Glomerular endothelial cell (primary cell): Measurements from ENCODE around the gene HSF5. TPM values are rescaled to one million over a fixed set of nuclear protein-coding genes. Genes with fewer than 3 reads are reported as not detected.
"Not testable (repeated sequence)": the region's sequence is repeated elsewhere in the genome, so short reads cannot be mapped to it uniquely, and the experiment has no call there.

Experiments
- DNase-seq: peaks from one replicate; pipeline ENCODE4 v3.0.0-alpha.2; 2011; ENCODE audit warnings: low read depth, low spot score; ENCODE audit errors: extremely low read depth
- total RNA-seq: library from RNA; depleted of rRNA; stranded (reverse); fragments of >200 nt; gene quantifications from 2 replicates; pipeline ENCODE4 v1.2.3, GENCODE V29; 2015

Gene HSF5
- total RNA-seq, 1 donor from 2014 or later, result not detected

- no peak for DNase-seq
Measured at GRCh38 chr17:58484600-58484999, 3.6 kb downstream of the HSF5 start.

- DNase-seq, result not testable (repeated sequence)
Measured at GRCh38 chr17:58481798-58482197, 6.4 kb downstream of the HSF5 start.

- DNase-seq, result no peak
Measured at GRCh38 chr17:58480090-58480489, 8.1 kb downstream of the HSF5 start.

- no peak for DNase-seq
Measured at GRCh38 chr17:58476812-58477211, 11.4 kb downstream of the HSF5 start.

- DNase-seq, result no peak
Measured at GRCh38 chr17:58475985-58476384, 12.2 kb downstream of the HSF5 start.

- DNase-seq, result no peak
Measured at GRCh38 chr17:58470356-58470755, 17.9 kb downstream of the HSF5 start.

GRCh38 chr17:58468944-58469343, 19.3 kb downstream of the HSF5 start:
- DNase-seq, result no peak

- no peak for DNase-seq
Measured at GRCh38 chr17:58455491-58455890, 32.7 kb downstream of the HSF5 start.

GRCh38 chr17:58452738-58453137, 35.5 kb downstream of the HSF5 start:
- no peak for DNase-seq

GRCh38 chr17:58447039-58447975, 40.9 kb downstream of the HSF5 start:
- DNase-seq, result peak; percentile 60

GRCh38 chr17:58446086-58446485, 42.1 kb downstream of the HSF5 start:
- DNase-seq, result no peak

- no peak for DNase-seq
Measured at GRCh38 chr17:58436805-58437239, 51.4 kb downstream of the HSF5 start.

GRCh38 chr17:58436245-58436644, 52.0 kb downstream of the HSF5 start:
- DNase-seq, result no peak

- no peak for DNase-seq
Measured at GRCh38 chr17:58432806-58433573, 55.2 kb downstream of the HSF5 start.

- DNase-seq, result no peak
Measured at GRCh38 chr17:58427807-58428206, 60.4 kb downstream of the HSF5 start.

- no peak for DNase-seq
Measured at GRCh38 chr17:58421711-58422110, 66.5 kb downstream of the HSF5 start.

GRCh38 chr17:58420827-58421226, 67.4 kb downstream of the HSF5 start:
- DNase-seq, result no peak

GRCh38 chr17:58417300-58418092, 70.7 kb downstream of the HSF5 start, which contains the start of gene RNF43:
RNF43 (minus strand) TSS chr17:58417534; CDS start chr17:58415577, 1,957 bp downstream.
- peak; percentile 7 for DNase-seq

- DNase-seq, result no peak
Measured at GRCh38 chr17:58416937-58417299, 71.3 kb downstream of the HSF5 start.

GRCh38 chr17:58416396-58416795, 71.8 kb downstream of the HSF5 start:
- no peak for DNase-seq
